HEK293 (cell line): ENCODE data around the gene MRPS6.

ENCODE experiments used
- KLF10 ChIP-seq: fragments of 450-650 bp; IDR thresholded peaks from 2 replicates; pipeline ENCODE4 v1.5.1; 2018; ENCODE audit warnings: missing biosample characterization, mild to moderate bottlenecking, missing genetic modification characterization
- RBAK ChIP-seq: fragments of 450-650 bp; formaldehyde crosslinking; IDR thresholded peaks from 2 replicates; pipeline ENCODE4 v1.5.1; 2016; ENCODE audit warnings: missing biosample characterization, missing genetic modification characterization
- YY1 ChIP-seq: fragments of 450-650 bp; formaldehyde crosslinking; IDR thresholded peaks from 2 replicates; pipeline ENCODE4 v1.5.1; 2018; ENCODE audit warnings: missing biosample characterization, missing genetic modification characterization
- ZBTB8A ChIP-seq: fragments of 450-650 bp; formaldehyde crosslinking; IDR thresholded peaks from 2 replicates; pipeline ENCODE4 v1.5.1; 2016; ENCODE audit warnings: missing biosample characterization, missing genetic modification characterization
- ZNF24 ChIP-seq: fragments of 450-650 bp; formaldehyde crosslinking; IDR thresholded peaks from 2 replicates; pipeline ENCODE4 v1.5.1; 2016; ENCODE audit warnings: missing biosample characterization, missing genetic modification characterization
- ZNF629 ChIP-seq: fragments of 450-650 bp; formaldehyde crosslinking; IDR thresholded peaks from 2 replicates; pipeline ENCODE4 v1.5.1; 2017; ENCODE audit warnings: missing biosample characterization, missing genetic modification characterization
- TF ChIP-seq, protein P1 (sequence below): fragments of 450-650 bp; formaldehyde crosslinking; IDR thresholded peaks from 2 replicates; pipeline ENCODE4 v1.5.1; 2016; ENCODE audit warnings: missing biosample characterization, missing genetic modification characterization
- TF ChIP-seq, protein P2 (sequence below): fragments of 450-650 bp; IDR thresholded peaks from 2 replicates; pipeline ENCODE4 v1.5.1; 2018; ENCODE audit warnings: missing biosample characterization, missing genetic modification characterization

DNA sequence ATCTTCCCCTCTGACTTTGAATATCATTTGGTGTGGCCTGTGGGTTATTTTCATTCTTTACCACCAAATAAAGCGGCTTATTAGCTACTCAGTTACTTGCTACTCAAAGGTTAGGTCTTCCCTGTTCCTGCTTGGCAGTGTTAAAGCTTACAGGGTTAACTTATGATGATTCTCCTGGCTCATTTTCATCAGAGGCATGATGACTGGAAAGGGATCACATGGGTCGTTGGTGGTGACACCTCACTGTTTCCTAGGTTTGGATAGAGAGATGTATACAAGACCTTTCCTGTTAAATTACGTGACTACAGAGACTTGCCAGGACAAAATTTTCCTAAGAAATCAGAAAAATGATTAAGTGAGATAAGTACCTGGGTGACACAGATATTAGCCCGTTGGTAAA, 27.4 kb downstream of the MRPS6 start:
- TF ChIP-seq, protein P1, sequence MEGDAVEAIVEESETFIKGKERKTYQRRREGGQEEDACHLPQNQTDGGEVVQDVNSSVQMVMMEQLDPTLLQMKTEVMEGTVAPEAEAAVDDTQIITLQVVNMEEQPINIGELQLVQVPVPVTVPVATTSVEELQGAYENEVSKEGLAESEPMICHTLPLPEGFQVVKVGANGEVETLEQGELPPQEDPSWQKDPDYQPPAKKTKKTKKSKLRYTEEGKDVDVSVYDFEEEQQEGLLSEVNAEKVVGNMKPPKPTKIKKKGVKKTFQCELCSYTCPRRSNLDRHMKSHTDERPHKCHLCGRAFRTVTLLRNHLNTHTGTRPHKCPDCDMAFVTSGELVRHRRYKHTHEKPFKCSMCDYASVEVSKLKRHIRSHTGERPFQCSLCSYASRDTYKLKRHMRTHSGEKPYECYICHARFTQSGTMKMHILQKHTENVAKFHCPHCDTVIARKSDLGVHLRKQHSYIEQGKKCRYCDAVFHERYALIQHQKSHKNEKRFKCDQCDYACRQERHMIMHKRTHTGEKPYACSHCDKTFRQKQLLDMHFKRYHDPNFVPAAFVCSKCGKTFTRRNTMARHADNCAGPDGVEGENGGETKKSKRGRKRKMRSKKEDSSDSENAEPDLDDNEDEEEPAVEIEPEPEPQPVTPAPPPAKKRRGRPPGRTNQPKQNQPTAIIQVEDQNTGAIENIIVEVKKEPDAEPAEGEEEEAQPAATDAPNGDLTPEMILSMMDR: no peak
- TF ChIP-seq ZBTB8A: no peak
- no peak for TF ChIP-seq YY1 (tag by site-specific recombination)
- no peak for TF ChIP-seq KLF10 (tag by site-specific recombination)
- no peak for TF ChIP-seq ZNF629 (tag by site-specific recombination)
- no peak for TF ChIP-seq ZNF24 (tag by site-specific recombination)
- TF ChIP-seq RBAK (tag by site-specific recombination): no peak
- TF ChIP-seq, protein P2, sequence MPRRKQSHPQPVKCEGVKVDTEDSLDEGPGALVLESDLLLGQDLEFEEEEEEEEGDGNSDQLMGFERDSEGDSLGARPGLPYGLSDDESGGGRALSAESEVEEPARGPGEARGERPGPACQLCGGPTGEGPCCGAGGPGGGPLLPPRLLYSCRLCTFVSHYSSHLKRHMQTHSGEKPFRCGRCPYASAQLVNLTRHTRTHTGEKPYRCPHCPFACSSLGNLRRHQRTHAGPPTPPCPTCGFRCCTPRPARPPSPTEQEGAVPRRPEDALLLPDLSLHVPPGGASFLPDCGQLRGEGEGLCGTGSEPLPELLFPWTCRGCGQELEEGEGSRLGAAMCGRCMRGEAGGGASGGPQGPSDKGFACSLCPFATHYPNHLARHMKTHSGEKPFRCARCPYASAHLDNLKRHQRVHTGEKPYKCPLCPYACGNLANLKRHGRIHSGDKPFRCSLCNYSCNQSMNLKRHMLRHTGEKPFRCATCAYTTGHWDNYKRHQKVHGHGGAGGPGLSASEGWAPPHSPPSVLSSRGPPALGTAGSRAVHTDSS (tag by site-specific recombination): no peak
